ENCODE results near the gene CDK17. TPM values are rescaled to one million over a fixed set of nuclear protein-coding genes. Genes with fewer than 3 reads are reported as not detected.
"Not testable (repeated sequence)": the region's sequence is repeated elsewhere in the genome, so short reads cannot be mapped to it uniquely, and the experiment has no call there.

CDK17 gene
- total RNA-seq, 1 experiment from 2014 or later, result 23.9 TPM

DNA sequence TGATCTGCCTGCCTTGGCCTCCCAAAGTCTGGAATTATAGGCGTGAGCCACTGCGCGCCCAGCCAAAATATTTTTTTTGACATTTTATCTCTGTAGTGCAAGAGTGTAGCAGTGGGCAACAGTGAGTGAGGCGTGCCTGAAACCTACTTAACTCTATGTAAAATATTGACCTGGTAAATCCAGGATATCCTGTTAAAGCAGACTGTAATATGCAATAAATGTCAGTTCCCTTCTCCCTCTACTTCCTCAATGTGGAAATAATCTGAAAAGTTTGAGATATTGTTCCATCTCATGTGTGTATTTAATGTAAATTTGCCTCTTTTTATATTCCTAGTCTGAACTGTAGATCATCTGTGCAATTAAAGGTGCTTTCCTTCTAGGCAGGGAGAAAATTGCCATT is 9.5 kb upstream of the CDK17 start:
- Histone ChIP-seq H3K36me3 (ENCODE audit: low read depth, low read length) (no peaks in the 10 kb centered on the region), H3K9ac (ENCODE audit: low read length) (no peak overlapping the region), H4K20me1 (ENCODE audit: low read length) (no peaks in the 10 kb centered on the region), H2AFZ (ENCODE audit: low read length) (no peak overlapping the region), H3K79me2 (ENCODE audit: low read length) (no peaks in the 10 kb centered on the region), H3K4me3 (ENCODE audit: low read length) (no peak overlapping the region), H3K4me1 (ENCODE audit: insufficient read depth, low read length) (no peaks in the 10 kb centered on the region), H3K27me3 (ENCODE audit: low read length) (no peaks in the 10 kb centered on the region), H3K27ac (ENCODE audit: low read length) (no peak overlapping the region), H3K4me2 (ENCODE audit: low read length) (no peak overlapping the region), H3F3A (ENCODE audit: low read length, unreplicated experiment) (no peaks in the 10 kb centered on the region), H3K9me2 (replicated peaks; ENCODE audit: low read length) (no peaks in the 10 kb centered on the region), H3K9me3 (ENCODE audit: low read length) (no peaks in the 10 kb centered on the region)
- POLR2A ChIA-PET (ENCODE audit: unreplicated experiment), result interaction anchor here (0.6 kb wide), 1 partner anchor 222 kb away, joined by 3 read pairs; no protein-coding TSS in a partner anchor
- DNase-seq, result no peak
- TF ChIP-seq, protein P1, sequence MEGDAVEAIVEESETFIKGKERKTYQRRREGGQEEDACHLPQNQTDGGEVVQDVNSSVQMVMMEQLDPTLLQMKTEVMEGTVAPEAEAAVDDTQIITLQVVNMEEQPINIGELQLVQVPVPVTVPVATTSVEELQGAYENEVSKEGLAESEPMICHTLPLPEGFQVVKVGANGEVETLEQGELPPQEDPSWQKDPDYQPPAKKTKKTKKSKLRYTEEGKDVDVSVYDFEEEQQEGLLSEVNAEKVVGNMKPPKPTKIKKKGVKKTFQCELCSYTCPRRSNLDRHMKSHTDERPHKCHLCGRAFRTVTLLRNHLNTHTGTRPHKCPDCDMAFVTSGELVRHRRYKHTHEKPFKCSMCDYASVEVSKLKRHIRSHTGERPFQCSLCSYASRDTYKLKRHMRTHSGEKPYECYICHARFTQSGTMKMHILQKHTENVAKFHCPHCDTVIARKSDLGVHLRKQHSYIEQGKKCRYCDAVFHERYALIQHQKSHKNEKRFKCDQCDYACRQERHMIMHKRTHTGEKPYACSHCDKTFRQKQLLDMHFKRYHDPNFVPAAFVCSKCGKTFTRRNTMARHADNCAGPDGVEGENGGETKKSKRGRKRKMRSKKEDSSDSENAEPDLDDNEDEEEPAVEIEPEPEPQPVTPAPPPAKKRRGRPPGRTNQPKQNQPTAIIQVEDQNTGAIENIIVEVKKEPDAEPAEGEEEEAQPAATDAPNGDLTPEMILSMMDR (conservative IDR thresholded peaks at IDR 0.05; ENCODE audit: low read depth, low read length), result no peak
- TF ChIP-seq EZH2 (IDR thresholded peaks at IDR 0.05; ENCODE audit: low read length, unreplicated experiment) (no peak), EZH2phosphoT487 (IDR thresholded peaks at IDR 0.05; ENCODE audit: borderline replicate concordance, low read length) (no peak)
- intact Hi-C loops (cut with micrococcal nuclease), result no loop called here
- no TSS peak for BruUV-seq (replicated peaks)
- no peak for ATAC-seq
- CTCF ChIA-PET, result no interaction called here

DNA sequence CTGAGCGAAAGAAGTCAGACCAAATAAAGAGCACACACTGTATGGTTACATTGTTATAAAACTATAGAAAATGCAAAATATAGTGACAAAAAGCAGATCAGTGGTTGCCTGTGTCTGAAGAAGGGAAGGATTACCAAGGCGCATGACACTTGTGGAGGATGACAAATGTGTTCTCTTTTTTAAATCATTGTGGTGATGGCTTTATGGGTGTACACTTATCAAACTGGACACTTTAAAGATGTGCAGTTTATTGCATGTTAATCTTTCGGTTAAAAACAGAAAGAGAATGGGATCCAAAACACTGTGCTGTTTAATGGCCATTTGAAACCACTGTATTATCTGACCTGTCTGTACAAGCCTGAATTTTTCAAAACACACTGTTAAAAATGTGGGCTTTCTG is 8.8 kb upstream of the CDK17 start:
- Histone ChIP-seq H3K27ac (ENCODE audit: low read length) (no peak overlapping the region), H4K20me1 (ENCODE audit: low read length) (no peaks in the 10 kb centered on the region), H3K4me1 (ENCODE audit: insufficient read depth, low read length) (no peaks in the 10 kb centered on the region), H3K4me2 (ENCODE audit: low read length) (no peak overlapping the region), H3K9me3 (ENCODE audit: low read length) (no peaks in the 10 kb centered on the region), H2AFZ (ENCODE audit: low read length) (no peak overlapping the region), H3K36me3 (ENCODE audit: low read depth, low read length) (no peaks in the 10 kb centered on the region), H3K9me2 (replicated peaks; ENCODE audit: low read length) (no peaks in the 10 kb centered on the region), H3K27me3 (ENCODE audit: low read length) (no peaks in the 10 kb centered on the region), H3F3A (ENCODE audit: low read length, unreplicated experiment) (no peaks in the 10 kb centered on the region), H3K4me3 (ENCODE audit: low read length) (no peak overlapping the region), H3K79me2 (ENCODE audit: low read length) (no peaks in the 10 kb centered on the region), H3K9ac (ENCODE audit: low read length) (no peak overlapping the region)
- no TSS peak for BruUV-seq (replicated peaks)
- ChIA-PET POLR2A (ENCODE audit: unreplicated experiment) (no interaction called here), CTCF (no interaction called here)
- intact Hi-C loops (cut with micrococcal nuclease), result no loop called here
- no peak for ATAC-seq
- no peak for DNase-seq
- TF ChIP-seq, protein P1 (conservative IDR thresholded peaks at IDR 0.05; ENCODE audit: low read depth, low read length), result no peak
- TF ChIP-seq EZH2phosphoT487 (IDR thresholded peaks at IDR 0.05; ENCODE audit: borderline replicate concordance, low read length), result no peak
- no peak for TF ChIP-seq EZH2 (IDR thresholded peaks at IDR 0.05; ENCODE audit: low read length, unreplicated experiment)

DNA sequence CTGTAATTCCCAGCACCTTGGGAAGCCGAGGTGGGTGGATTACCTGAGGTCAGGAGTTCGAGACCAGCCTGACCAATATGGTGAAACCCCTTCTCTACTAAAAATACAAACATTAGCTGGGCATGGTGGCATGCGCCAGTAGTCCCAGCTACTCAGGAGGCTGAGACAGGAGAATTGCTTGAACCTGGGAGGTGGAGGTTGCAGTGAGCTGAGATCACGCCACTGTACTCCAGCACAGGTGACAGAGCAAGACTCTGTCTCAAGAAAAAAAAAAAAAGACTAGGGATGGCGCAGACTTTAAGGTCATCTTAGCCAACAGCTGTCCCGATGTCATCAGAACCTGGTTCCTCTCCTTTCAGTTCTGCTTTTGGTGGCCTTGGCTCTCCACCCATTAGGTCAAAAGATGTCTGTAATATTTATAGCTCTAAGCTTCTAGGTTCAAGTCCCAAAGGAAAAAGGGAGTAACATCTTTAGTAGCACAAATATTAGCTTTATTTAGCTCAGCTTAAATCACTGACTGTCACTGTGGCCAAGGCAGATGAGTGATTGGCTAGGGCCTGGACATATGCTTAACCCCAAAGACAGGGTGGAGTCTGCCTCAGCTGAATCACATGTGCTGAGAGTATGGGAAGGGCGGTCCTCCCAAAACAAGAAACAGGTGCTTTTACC is 7.3 kb upstream of the CDK17 start:
- H3K4me1 ChIP-seq (ENCODE audit: insufficient read depth, low read length); DNase-seq; H3K79me2 ChIP-seq (ENCODE audit: low read length); H3K4me3 ChIP-seq (ENCODE audit: low read length); H3F3A ChIP-seq (ENCODE audit: low read length, unreplicated experiment); H3K27me3 ChIP-seq (ENCODE audit: low read length); H3K27ac ChIP-seq (ENCODE audit: low read length); H3K4me2 ChIP-seq (ENCODE audit: low read length); H3K9me3 ChIP-seq (ENCODE audit: low read length); H3K9me2 ChIP-seq (replicated peaks; ENCODE audit: low read length); H2AFZ ChIP-seq (ENCODE audit: low read length); CTCF ChIA-PET; H3K36me3 ChIP-seq (ENCODE audit: low read depth, low read length); ATAC-seq; intact Hi-C loops (cut with micrococcal nuclease); POLR2A ChIA-PET (ENCODE audit: unreplicated experiment); BruUV-seq (replicated peaks); H3K9ac ChIP-seq (ENCODE audit: low read length); H4K20me1 ChIP-seq (ENCODE audit: low read length): not testable (repeated sequence)

Measured in PC-3 (cell line).